Testis (tissue), 5 donors: ENCODE results near the gene KRTAP16-1. TPM values are rescaled to one million over a fixed set of nuclear protein-coding genes. Genes with fewer than 3 reads are reported as not detected.
"Not testable (repeated sequence)": the region's sequence is repeated elsewhere in the genome, so short reads cannot be mapped to it uniquely, and the experiment has no call there.

Experiments
- DNase-seq: peaks from one replicate; pipeline ENCODE4 v3.0.0-alpha.2; 2019
- H3K27ac ChIP-seq, 2 donors: fragments of 200-600 bp; sonication (generic); one replicate each; pipeline ENCODE4 v1.5.1; 2019
- H3K27me3 ChIP-seq: fragments of 200-600 bp; sonication (generic); one replicate; pipeline ENCODE4 v1.5.1; 2019
- H3K36me3 ChIP-seq: fragments of 200-600 bp; sonication (generic); one replicate; pipeline ENCODE4 v1.5.1; 2017; ENCODE audit warnings: low read depth; ENCODE audit errors: missing control alignments
- H3K4me1 ChIP-seq: fragments of 200-600 bp; sonication (generic); one replicate; pipeline ENCODE4 v1.5.1; 2019
- H3K4me3 ChIP-seq, 2 donors: fragments of 200-600 bp; sonication (generic); one replicate each; pipeline ENCODE4 v1.5.1; 2017 to 2019
- H3K9me3 ChIP-seq: fragments of 200-600 bp; sonication (generic); one replicate; pipeline ENCODE4 v1.5.1; 2017
- POLR2A ChIP-seq: fragments of 450-650 bp; IDR thresholded peaks from one replicate; pipeline ENCODE4 v1.6.1; 2017; ENCODE audit warnings: antibody characterized with exemption, mild to moderate bottlenecking, moderate library complexity
- WGBS, 2 donors: methylation state at CpG; one replicate each; pipeline ENCODE4 v1.1.5; 2018; 5-methylcytosine and 5-hydroxymethylcytosine counted together
- intact Hi-C: fragments of 100-400 bp; cut with DNase I; formaldehyde crosslinking; loops from one replicate; pipeline ENCODE4 v1.15.1; 2023; ENCODE audit warnings: low total_unique reads
- long read RNA-seq, 2 donors: transcript quantifications; one replicate each; lab custom pipeline, GENCODE V29; 2026
- polyA plus RNA-seq: library from polyadenylated mRNA; stranded (reverse); fragments of 350-450 nt; fragmentation: Illumina TruSeq; extraction: RNeasy Lipid Tissue Mini Kit (QIAGEN cat#74804); gene quantifications from one replicate; pipeline ENCODE4 v1.2.3, GENCODE V29; 2014; ENCODE audit warnings: low read depth, low replicate concordance; ENCODE audit not compliant: insufficient read depth
- total RNA-seq, 2 donors: library from RNA; depleted of rRNA; stranded (reverse); fragments of >200 nt; gene quantifications; one replicate each; pipeline ENCODE4 v1.2.3, GENCODE V29; 2016
- TF ChIP-seq, protein P1 (sequence below), 3 experiments: fragments of 450-650 bp in 2 of 3; fragments of 200-600 bp in 1 of 3; sonication (generic) in 1 of 3; IDR thresholded peaks; one replicate each; pipeline ENCODE4 v1.5.1; 2016 to 2019; ENCODE audit warnings: antibody characterized with exemption in 3 of 3, mild to moderate bottlenecking in 2 of 3, moderate library complexity in 1 of 3

KRTAP16-1 gene, protein sequence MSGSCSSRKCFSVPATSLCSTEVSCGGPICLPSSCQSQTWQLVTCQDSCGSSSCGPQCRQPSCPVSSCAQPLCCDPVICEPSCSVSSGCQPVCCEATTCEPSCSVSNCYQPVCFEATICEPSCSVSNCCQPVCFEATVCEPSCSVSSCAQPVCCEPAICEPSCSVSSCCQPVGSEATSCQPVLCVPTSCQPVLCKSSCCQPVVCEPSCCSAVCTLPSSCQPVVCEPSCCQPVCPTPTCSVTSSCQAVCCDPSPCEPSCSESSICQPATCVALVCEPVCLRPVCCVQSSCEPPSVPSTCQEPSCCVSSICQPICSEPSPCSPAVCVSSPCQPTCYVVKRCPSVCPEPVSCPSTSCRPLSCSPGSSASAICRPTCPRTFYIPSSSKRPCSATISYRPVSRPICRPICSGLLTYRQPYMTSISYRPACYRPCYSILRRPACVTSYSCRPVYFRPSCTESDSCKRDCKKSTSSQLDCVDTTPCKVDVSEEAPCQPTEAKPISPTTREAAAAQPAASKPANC
- not detected for total RNA-seq
- not detected for polyA plus RNA-seq
- long read RNA-seq, donor 1, partial matches to known transcripts, result 0 of 1 reads
- long read RNA-seq, donor 1, other reads (novel, unspliced or antisense), result 0 of 1 reads
- long read RNA-seq, donor 2, result 0 reads

DNA sequence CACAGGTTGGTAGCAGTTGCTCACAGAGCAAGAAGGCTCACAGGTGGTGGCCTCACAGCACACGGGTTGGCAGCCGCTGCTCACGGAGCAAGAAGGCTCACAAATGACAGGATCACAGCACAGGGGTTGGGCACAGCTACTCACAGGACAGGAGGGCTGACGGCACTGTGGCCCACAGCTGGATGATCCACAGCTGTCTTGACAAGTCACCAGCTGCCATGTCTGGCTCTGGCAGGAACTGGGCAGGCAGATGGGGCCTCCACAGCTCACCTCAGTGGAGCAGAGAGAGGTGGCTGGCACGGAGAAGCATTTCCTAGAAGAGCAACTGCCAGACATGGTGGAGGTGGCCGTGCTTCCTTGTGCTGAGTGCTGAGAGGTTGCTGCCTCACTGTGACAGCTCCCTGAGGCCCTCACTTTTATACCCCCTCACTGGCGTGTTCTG is at the start of gene KRTAP16-1:
Gene KRTAP16-1 (minus strand): TSS at position 392 of the 442 bp plus-strand sequence. CDS start 56 bp downstream, at position 336.
- H3K27ac ChIP-seq, result no peak within 1 kb of the TSS
- DNase-seq, result no peak
- no peaks in the 10 kb centered on the region for H3K27me3 ChIP-seq
- no peaks in the 10 kb centered on the region for H3K4me1 ChIP-seq
- no peak for TF ChIP-seq POLR2A
- TF ChIP-seq, protein P1, sequence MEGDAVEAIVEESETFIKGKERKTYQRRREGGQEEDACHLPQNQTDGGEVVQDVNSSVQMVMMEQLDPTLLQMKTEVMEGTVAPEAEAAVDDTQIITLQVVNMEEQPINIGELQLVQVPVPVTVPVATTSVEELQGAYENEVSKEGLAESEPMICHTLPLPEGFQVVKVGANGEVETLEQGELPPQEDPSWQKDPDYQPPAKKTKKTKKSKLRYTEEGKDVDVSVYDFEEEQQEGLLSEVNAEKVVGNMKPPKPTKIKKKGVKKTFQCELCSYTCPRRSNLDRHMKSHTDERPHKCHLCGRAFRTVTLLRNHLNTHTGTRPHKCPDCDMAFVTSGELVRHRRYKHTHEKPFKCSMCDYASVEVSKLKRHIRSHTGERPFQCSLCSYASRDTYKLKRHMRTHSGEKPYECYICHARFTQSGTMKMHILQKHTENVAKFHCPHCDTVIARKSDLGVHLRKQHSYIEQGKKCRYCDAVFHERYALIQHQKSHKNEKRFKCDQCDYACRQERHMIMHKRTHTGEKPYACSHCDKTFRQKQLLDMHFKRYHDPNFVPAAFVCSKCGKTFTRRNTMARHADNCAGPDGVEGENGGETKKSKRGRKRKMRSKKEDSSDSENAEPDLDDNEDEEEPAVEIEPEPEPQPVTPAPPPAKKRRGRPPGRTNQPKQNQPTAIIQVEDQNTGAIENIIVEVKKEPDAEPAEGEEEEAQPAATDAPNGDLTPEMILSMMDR (IDR thresholded peaks at IDR 0.05), result no peak
- no peaks in the 10 kb centered on the region for H3K36me3 ChIP-seq
- no peak within 1 kb of the TSS for H3K4me3 ChIP-seq
- intact Hi-C loops, result no loop called here
- H3K9me3 ChIP-seq, result no peaks in the 10 kb centered on the region
- 83 to 85% methylated on average over 3 to 7 of the region's 7 CpGs for WGBS, 2 donors

DNA sequence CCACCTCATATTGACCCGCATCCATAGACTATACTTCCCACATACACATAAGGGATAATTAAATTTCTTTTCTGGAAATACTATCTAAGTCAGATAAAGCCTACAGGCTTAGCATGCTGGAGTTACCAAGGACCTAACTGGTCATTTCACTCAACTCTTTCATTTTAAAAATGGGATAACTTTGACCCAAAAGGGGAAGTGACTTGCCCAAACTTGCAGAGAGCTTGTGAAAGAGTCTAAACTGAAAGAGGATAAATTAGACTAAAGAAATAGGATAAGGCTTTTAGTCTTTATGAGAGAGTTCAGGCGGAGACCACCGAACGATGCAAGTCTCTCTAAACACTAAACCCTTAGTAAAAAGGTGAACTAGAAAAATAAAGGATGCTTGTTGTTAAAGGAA is 45.4 kb upstream of the KRTAP16-1 start:
- no peaks in the 10 kb centered on the region for H3K36me3 ChIP-seq
- no peaks in the 10 kb centered on the region for H3K9me3 ChIP-seq
- no peak for DNase-seq
- 91 to 92% methylated on average over 4 of the region's 4 CpGs for WGBS, 2 donors
- intact Hi-C loops, result no loop called here
- H3K4me1 ChIP-seq, result no peaks in the 10 kb centered on the region
- TF ChIP-seq POLR2A, result no peak
- TF ChIP-seq, protein P1 (IDR thresholded peaks at IDR 0.05), result no peak
- H3K27me3 ChIP-seq, result no peaks in the 10 kb centered on the region
- no peak overlapping the region for H3K27ac ChIP-seq
- H3K4me3 ChIP-seq, result no peak overlapping the region

DNA sequence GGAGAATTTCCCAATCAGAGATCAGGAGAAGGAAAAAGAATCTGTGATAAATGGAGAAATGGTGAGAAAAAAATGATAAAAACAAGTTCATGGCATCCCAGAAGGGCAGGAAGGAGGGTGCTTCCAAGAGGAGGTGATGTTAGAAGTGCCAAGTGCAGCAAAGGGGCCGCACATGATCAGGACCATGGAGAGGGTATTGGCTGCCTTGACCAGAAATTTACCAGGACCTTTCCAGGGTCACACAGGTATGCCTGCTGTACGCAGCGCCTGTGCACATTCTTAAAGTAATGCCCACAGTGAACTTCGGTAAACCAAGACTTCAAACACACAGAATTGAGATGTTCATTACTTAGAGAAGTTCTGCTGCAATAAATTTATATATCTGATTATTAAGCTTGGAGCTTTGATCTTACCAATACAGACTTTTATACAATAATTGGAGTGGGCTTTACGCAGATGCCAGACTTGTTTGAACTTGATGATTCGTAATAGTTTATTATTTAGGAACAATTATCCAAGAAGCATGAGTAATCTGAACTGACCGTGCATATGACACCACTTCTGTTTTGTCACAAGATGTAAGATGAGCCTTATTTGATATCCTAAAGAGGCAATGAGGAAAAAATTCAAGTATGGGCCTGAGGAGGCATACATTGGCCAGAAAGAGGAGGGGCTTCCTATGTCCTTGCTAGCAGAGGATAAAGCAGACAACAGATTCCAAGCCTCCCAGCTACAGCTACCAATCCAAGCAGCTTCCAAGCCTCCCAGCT is 43.7 kb upstream of the KRTAP16-1 start:
- Histone ChIP-seq H3K9me3 (no peaks in the 10 kb centered on the region), H3K4me3 (no peak overlapping the region), H3K36me3 (no peaks in the 10 kb centered on the region), H3K27ac (no peak overlapping the region), H3K4me1 (no peaks in the 10 kb centered on the region), H3K27me3 (no peaks in the 10 kb centered on the region)
- no peak for DNase-seq
- TF ChIP-seq, protein P1 (IDR thresholded peaks at IDR 0.05), result no peak
- TF ChIP-seq POLR2A, result no peak
- intact Hi-C loops, result no loop called here
- WGBS, 2 donors, result 85% methylated on average over 7 of the region's 7 CpGs

DNA sequence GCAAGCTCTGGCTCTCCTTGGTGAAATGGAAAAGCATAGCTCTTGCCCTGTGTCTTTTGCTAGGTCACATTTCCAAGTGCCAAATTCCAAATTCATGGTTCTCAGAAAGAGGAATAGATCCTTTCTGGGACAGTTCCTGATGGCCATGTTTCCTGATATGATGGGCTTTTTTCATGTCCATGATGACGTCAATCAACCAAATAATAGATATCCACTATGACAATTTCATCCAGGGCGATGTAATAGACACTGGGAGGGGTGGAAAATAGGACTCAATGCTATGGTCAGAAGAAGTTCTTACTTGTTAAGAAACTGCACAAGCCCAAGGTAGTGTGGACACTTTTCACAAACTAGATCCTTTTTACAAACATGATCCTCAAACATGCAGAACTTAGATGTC is 42.1 kb upstream of the KRTAP16-1 start:
- whole genome bisulfite sequencing, 2 donors, result 90 to 95% methylated on average over 2 of the region's 2 CpGs
- no peak for TF ChIP-seq POLR2A
- TF ChIP-seq, protein P1 (IDR thresholded peaks at IDR 0.05), result no peak

DNA sequence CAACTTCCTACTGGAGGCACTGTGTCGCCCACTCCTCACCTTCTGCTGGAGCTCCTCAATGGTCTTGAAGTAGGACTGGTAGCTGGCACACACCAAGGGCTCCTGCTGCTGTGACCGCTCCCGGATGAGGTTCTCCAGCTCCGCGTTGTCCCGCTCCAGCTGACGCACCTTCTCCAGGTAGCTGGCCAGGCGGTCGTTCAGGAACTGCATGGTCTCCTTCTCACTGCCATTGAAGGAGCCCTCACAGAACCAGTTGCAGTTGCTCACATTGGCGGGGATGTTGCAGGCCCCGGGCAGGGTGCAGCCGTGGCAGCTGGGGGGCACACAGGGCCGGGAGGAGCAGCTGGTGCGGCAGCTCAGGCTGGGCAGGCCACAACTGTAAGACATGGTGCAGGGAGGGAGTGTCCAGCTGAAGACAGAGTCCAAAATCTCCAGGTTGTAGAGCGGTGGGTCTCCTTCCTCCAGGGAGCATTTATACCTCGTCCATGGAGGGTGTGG is 41.3 kb upstream of the KRTAP16-1 start, which contains the start of gene KRT33A:
Gene KRT33A (minus strand): TSS at position 448 of the 498 bp plus-strand sequence. CDS start 61 bp downstream, at position 387.
- intact Hi-C loops, H3K9me3 ChIP-seq, DNase-seq, H3K36me3 ChIP-seq, H3K27ac ChIP-seq, H3K4me1 ChIP-seq, H3K27me3 ChIP-seq, H3K4me3 ChIP-seq: not testable (repeated sequence)
- WGBS, 2 donors, result 89 to 92% methylated on average over 15 to 16 of the region's 16 CpGs

More for the DNA sequence above, 42.1 kb upstream of the KRTAP16-1 start:
- H3K27me3 ChIP-seq, result no peaks in the 10 kb centered on the region
- intact Hi-C loops, result no loop called here
- no peaks in the 10 kb centered on the region for H3K9me3 ChIP-seq
- H3K4me1 ChIP-seq, result no peaks in the 10 kb centered on the region
- no peaks in the 10 kb centered on the region for H3K36me3 ChIP-seq
- no peak for DNase-seq
- H3K4me3 ChIP-seq, result no peak overlapping the region
- H3K27ac ChIP-seq, result no peak overlapping the region
